IPS-NIHi7 (cell line): ENCODE data around the gene RNF212B.

Experiments
- DNase-seq: peaks from one replicate; pipeline ENCODE4 v3.0.0; 2012; ENCODE audit warnings: mixed read lengths; ENCODE audit errors: extremely low spot score

Gene RNF212B

GRCh38 chr14:23296012-23296777 is 58.5 kb downstream of the RNF212B start:
- no peak for DNase-seq

DNA sequence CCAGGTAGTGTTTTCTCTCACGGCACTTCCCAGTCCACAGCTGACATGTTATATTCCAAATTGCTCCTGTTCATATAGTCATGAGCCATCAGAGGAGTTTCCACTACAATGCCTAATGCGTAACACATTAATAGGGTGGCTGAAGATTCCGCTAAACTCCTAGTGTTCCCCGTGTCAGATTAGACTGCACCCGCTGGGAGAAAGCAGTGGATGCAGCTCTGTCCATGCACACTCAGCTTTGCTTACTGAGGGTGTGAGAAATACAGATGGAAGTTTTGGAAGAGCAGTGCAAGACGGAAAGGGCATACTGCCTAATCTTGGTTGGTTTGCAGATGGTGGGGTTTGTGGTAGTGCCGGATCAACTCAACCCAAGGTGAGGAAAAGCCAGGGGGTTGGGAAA is 59.4 kb downstream of the RNF212B start:
- no peak for DNase-seq

DNA sequence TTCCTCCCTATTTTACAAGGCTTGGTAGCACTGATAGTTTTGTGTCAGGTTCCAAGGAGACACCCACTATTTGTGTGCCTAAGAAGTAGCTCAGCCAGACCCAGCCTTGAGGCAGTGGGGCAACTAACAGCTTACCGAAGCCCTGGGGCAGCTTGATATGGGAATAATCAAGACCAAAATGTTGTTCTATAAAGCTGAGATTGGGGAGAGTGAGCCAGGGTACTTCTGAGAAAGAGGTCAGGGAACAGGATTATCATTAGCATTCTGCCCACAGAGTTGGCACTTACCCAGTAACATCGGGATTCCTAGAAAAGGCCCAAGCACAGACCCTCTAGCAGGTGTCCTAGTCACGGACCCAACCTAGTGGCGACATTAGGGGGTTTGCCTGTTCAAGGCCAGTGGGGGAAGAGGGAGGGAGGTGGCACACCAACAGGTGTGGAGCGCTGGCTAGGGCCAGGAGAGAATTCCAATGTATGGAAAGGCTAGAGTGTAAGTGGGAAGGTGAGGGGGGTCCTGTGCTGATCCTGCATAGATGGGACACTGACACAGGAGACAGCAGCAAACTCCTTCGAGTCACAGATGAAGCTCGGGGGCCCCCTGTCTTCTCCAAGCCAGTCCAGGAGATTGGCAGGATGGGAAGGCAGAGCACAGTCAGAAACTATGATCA is 60.0 kb downstream of the RNF212B start:
- DNase-seq: no peak

GRCh38 chr14:23299211-23299957 is 61.6 kb downstream of the RNF212B start:
- DNase-seq: no peak

- no peak for DNase-seq
These were observed 62.4 kb downstream of the RNF212B start for GRCh38 chr14:23299986-23300686.

DNA sequence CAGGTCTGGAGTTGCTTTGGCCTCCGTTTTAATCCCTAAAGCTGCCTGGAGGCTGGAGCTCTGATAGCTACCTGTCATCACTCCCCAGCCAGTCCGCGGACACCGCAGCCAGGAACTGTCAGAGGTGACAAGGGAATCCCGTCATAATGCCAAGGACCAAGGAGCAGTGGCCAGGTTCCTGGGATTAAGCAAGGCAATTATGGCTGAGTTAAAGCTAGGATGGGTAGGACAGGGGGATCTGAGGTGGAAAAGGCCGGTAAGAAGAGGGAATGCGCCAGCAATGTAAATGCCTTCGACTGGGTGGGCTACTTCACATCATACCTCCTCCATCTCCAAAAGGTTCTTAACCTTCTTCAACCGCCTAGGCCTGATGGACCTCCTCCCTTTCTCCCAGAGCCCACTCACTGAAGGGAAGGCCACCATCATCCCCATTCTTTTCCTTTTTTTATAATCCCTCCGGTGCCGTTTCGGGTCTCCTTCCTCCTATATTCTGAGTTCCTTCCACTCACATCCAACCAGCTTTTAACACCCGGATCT is 63.0 kb downstream of the RNF212B start:
- DNase-seq: no peak

DNA sequence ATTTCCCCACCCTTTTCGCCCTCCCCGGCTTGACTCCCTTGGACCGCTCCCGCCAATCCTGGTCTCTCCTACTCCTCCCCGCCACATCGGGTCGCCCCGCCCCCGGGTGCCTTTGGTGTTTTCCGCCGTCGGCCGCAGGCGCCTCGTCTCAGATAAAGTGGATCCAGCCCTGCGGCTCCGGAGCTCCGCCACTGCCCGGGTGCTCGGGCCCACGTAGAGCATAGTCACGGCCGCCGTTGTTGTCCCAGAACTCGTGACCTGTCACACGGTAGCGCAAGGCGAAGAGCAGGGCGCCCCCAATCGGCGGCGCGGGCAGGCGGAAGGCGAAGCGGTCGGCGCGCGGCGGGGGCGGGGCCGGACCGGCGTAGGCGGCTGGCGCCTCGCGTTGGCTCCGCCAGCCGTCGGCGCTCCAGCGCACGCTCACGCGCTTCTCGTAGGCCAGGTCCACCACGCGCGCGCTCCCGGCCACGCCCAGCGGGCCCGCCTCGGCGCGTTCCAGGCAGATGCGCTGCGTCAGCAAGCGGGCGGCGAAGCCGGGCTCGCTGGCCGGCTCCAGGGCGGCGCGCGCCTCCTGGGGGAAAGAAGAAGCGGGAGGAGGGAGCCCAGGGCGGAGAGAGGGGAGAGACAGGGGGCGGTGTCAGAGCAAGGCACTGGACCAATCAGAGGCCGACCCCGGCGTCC is 63.7 kb downstream of the RNF212B start:
- DNase-seq: peak; percentile 93

- DNase-seq: no peak
These were observed 64.2 kb downstream of the RNF212B start for GRCh38 chr14:23301969-23302289.

DNA sequence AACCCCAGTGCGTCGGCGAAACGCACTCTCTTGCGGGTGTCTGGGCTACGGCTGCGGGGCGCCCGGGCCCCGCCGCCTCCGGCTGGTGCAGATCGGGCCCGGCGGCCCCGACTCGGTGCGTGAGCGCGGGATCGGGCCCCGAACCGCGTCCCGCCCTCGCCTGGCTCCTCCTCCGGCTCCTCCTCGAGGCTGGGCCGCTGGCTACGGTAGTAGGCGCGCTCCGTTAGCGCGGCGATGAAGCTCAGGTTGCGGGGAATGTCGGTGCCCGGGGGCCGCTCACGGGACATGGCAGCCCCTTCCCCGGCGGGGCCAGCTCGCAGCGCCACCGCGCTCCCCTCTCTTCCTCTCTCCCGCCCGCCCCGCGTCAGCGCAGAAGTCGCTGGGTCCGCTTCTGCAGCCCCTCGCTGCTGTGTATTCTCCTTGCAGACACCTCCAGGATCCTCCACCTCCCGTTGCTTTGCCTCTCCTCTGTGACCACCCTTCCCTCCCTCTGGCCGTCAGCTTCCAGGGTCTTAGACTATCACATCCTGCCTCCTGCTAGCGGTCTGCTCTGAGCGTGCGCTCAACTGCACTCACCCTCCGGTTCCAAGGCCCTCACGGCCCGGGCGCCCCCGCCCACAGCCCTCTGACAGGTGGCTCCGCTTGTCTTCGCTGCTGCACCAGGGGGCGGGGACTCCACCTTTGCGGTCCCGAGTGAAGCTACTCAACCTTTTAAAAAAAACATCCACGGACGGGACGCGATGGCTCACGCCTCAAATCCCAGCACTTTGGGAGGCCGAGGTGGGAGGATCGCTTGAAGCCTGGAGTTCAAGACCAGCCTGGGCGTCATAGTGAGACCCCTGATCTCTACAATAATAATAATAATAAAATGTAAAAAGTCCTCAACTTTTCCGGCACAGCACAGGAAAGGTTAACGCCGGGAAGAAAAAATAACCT is 64.8 kb downstream of the RNF212B start, which contains the start of gene PPP1R3E:
Gene PPP1R3E, minus strand, starts transcription at position 570 of the 936 bp plus-strand sequence. Its CDS starts 283 bp downstream, at position 287.
- peak; percentile 21 for DNase-seq

DNA sequence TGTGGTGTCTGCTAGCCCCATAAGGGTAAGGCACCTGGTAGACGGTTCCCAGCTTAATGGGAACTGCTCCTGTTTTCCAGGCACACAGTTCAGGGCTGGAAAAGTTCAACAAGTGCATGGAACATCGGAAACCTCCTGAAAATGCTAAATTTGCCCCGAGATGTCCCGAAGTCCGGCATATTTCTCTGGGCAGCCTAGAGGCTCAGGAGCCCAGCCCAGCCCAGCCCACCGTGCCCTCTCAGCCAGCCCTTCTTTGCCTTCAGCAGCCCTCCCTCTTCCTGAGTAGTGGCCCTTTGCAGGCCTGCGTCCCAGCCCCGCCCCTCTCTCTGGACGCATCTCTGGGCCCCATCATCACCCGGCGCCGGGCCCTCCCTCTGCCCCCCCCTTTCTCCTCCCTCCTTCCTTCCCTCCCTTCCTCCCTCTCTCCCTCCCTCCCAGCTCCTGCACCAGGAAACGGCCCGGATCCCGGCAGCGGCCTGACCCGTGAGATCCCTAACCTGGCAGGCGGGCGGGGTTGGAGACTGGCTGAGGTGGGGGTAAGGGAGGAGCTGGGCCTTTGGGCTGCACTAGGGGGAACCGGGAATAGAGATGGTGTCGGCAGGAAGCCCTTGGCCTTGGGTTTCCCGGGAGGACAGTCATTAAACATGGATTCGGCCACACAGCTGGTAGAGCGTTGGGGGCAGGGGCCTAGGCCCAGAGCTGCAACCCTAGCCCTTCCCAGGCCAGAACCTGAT is 68.8 kb downstream of the RNF212B start, which contains the start of gene BCL2L2:
Gene BCL2L2, plus strand, starts transcription at position 422 of the 734 bp plus-strand sequence. CDS start 935 bp downstream, outside the sequence.
- DNase-seq: peak; percentile 80

- DNase-seq: no peak
These were observed 69.4 kb downstream of the RNF212B start for GRCh38 chr14:23307146-23307530.

- no peak for DNase-seq
These were observed 70.2 kb downstream of the RNF212B start for GRCh38 chr14:23307687-23308644.

DNA sequence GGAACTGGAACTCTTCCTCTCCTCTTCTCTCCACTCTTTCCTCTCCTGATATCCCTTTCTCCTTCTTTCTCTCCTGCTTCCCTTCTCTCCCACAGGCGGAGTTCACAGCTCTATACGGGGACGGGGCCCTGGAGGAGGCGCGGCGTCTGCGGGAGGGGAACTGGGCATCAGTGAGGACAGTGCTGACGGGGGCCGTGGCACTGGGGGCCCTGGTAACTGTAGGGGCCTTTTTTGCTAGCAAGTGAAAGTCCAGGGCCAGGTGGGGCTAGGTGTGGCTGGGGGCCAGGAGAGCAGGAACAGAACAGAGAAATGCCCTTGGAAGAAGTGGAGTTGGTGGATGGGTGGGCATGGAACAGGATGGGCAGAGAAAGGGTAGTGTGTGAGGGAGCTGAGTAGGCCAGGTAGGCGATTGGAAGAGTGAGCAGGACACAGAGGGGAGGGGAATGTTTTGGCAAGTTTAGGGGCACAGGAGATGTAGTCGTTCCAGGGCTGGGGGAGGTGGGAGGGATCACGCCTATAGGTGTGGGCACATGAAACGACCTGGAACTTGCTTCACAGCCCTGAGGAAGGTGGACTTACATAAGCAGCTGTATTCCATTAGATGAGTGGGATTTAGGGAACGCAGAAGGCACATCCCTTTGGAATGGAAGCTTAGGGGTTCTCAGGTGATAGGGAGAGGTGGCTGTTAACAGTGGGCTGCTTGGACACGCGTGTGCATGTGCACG is 71.1 kb downstream of the RNF212B start:
- no peak for DNase-seq

- no peak for DNase-seq
These were observed 72.8 kb downstream of the RNF212B start for GRCh38 chr14:23310546-23310945.

GRCh38 chr14:23316300-23316699 is 78.6 kb downstream of the RNF212B start:
- DNase-seq: no peak

- no peak for DNase-seq
These were observed 82.2 kb downstream of the RNF212B start for GRCh38 chr14:23319746-23320583.
